Sigmoid colon (tissue), 7 donors: ENCODE data around the gene ARMC2. TPM values are rescaled to one million over a fixed set of nuclear protein-coding genes. Genes with fewer than 3 reads are reported as not detected.
"Not testable (repeated sequence)": the region's sequence is repeated elsewhere in the genome, so short reads cannot be mapped to it uniquely, and the experiment has no call there.

Source experiments
- DNase-seq: peaks from one replicate; pipeline ENCODE4 v3.0.0-alpha.2; 2019
- H3K27ac ChIP-seq, 4 donors: fragments of 200-600 bp; sonication (generic); one replicate each; pipeline ENCODE4 v1.5.1; 2016 to 2019; ENCODE audit warnings: mild to moderate bottlenecking in 1 of 4
- H3K27me3 ChIP-seq, 3 donors: fragments of 200-600 bp; sonication (generic); one replicate each; pipeline ENCODE4 v1.5.1; 2019; ENCODE audit warnings: mild to moderate bottlenecking in 1 of 3
- H3K36me3 ChIP-seq, 4 donors: fragments of 200-600 bp; sonication (generic); one replicate each; pipeline ENCODE4 v1.5.1; 2016 to 2019
- H3K4me1 ChIP-seq, 4 donors: fragments of 200-600 bp; sonication (generic); one replicate each; pipeline ENCODE4 v1.5.1; 2017 to 2019
- H3K4me3 ChIP-seq, 4 donors: fragments of 200-600 bp; sonication (generic); one replicate each; pipeline ENCODE4 v1.5.1; 2017 to 2019; ENCODE audit warnings: mild to moderate bottlenecking in 2 of 4, moderate library complexity in 1 of 4
- H3K9me3 ChIP-seq, 4 donors: fragments of 200-600 bp in 3 of 4; sonication (generic) in 3 of 4; one replicate each; pipeline versions ENCODE4 v1.5.1 to v1.6.1; 2013 to 2019
- CTCF ChIP-seq, 4 experiments: fragments of 450-650 bp in 3 of 4; fragments of 200-600 bp in 1 of 4; IDR thresholded peaks; one replicate each; pipeline ENCODE4 v1.5.1; 2016 to 2019; ENCODE audit warnings: antibody characterized with exemption in 4 of 4, mild to moderate bottlenecking in 3 of 4, moderate library complexity in 2 of 4
- EP300 ChIP-seq, 4 donors: sonication (generic); formaldehyde crosslinking; IDR thresholded peaks; one replicate each; pipeline ENCODE4 v1.6.1; 2017; ENCODE audit warnings: antibody characterized with exemption in 4 of 4
- POLR2A ChIP-seq, 2 donors: fragments of 450-650 bp; IDR thresholded peaks; one replicate each; pipeline ENCODE4 v1.6.1; 2016; ENCODE audit warnings: antibody characterized with exemption in 2 of 2, mild to moderate bottlenecking in 2 of 2, moderate library complexity in 2 of 2
- POLR2AphosphoS5 ChIP-seq, 4 donors: sonication (generic); formaldehyde crosslinking; IDR thresholded peaks; one replicate each; pipeline ENCODE4 v1.6.1; 2017; ENCODE audit warnings: antibody characterized with exemption in 4 of 4
- WGBS, 2 donors: extraction: QIAGEN DNeasy Blood & Tissue Kit; methylation state at CpG; one replicate each; pipeline ENCODE4 v1.1.7; 2013; 5-methylcytosine and 5-hydroxymethylcytosine counted together
- intact Hi-C: fragments of 100-400 bp; cut with DNase I; formaldehyde crosslinking; loops from one replicate; pipeline ENCODE4 v1.15.1; 2023
- polyA plus RNA-seq, 3 donors: library from polyadenylated mRNA; stranded (reverse); fragments of 200-250 nt; gene quantifications; one replicate each; pipeline ENCODE4 v1.2.3, GENCODE V29; 2013
- total RNA-seq, 4 donors: library from RNA; depleted of rRNA; stranded (reverse); fragments of >200 nt; gene quantifications; one replicate each; pipeline ENCODE4 v1.1.0, GENCODE V29; 2016
- donor health status: healthy with polysubstance abuse.
- donor health status: Bipolar disorder and iron deficiency.
- donor health status: healthy.

Gene ARMC2
- total and polyA plus RNA-seq, 7 donors: under 0.01 to 8.6 (median 2.5) TPM

GRCh38 chr6:108806665-108807064 lies 41.6 kb upstream of the ARMC2 start:
- WGBS, 2 donors: 88 to 90% methylated on average over 4 of the region's 4 CpGs

GRCh38 chr6:108807928-108808327 lies 40.3 kb upstream of the ARMC2 start:
- 80 to 85% methylated on average over 3 of the region's 3 CpGs for WGBS, 2 donors
- TF ChIP-seq EP300 (IDR thresholded peaks at IDR 0.05): no peak
- TF ChIP-seq POLR2AphosphoS5 (IDR thresholded peaks at IDR 0.05): no peak
- TF ChIP-seq POLR2A (IDR thresholded peaks at IDR 0.05): no peak
- TF ChIP-seq CTCF (IDR thresholded peaks at IDR 0.05): no peak
- Histone ChIP-seq H3K9me3 (no peaks in the 10 kb centered on the region), H3K27ac (no peak overlapping the region), H3K4me1 (no peaks in the 10 kb centered on the region), H3K36me3 (no peaks in the 10 kb centered on the region), H3K4me3 (no peak overlapping the region), H3K27me3 (no peaks in the 10 kb centered on the region)
- DNase-seq: no peak
- intact Hi-C loops: no loop called here

More at GRCh38 chr6:108806665-108807064, 41.6 kb upstream of the ARMC2 start:
- Histone ChIP-seq H3K4me1 (no peaks in the 10 kb centered on the region), H3K9me3 (no peaks in the 10 kb centered on the region), H3K4me3 (no peak overlapping the region), H3K27me3 (no peaks in the 10 kb centered on the region), H3K36me3 (no peaks in the 10 kb centered on the region), H3K27ac (no peak overlapping the region)
- no peak for DNase-seq
- TF ChIP-seq POLR2A (IDR thresholded peaks at IDR 0.05) (no peak), CTCF (IDR thresholded peaks at IDR 0.05) (no peak), EP300 (IDR thresholded peaks at IDR 0.05) (no peak), POLR2AphosphoS5 (IDR thresholded peaks at IDR 0.05) (no peak)
- intact Hi-C loops: no loop called here

GRCh38 chr6:108809211-108809610 lies 39.0 kb upstream of the ARMC2 start:
- WGBS, 2 donors: 93 to 96% methylated on average over 2 of the region's 2 CpGs
- Histone ChIP-seq H3K4me1 (no peaks in the 10 kb centered on the region), H3K36me3 (no peaks in the 10 kb centered on the region), H3K9me3 (no peaks in the 10 kb centered on the region), H3K27me3 (no peaks in the 10 kb centered on the region), H3K4me3 (no peak overlapping the region), H3K27ac (no peak overlapping the region)
- intact Hi-C loops: no loop called here
- no peak for TF ChIP-seq POLR2A (IDR thresholded peaks at IDR 0.05)
- TF ChIP-seq CTCF (IDR thresholded peaks at IDR 0.05): no peak
- TF ChIP-seq EP300 (IDR thresholded peaks at IDR 0.05): no peak
- TF ChIP-seq POLR2AphosphoS5 (IDR thresholded peaks at IDR 0.05): no peak
- DNase-seq: no peak

GRCh38 chr6:108810057-108810643 lies 38.1 kb upstream of the ARMC2 start:
- Histone ChIP-seq H3K36me3 (no peaks in the 10 kb centered on the region), H3K27ac (no peak overlapping the region), H3K4me3 (no peak overlapping the region), H3K27me3 (no peaks in the 10 kb centered on the region), H3K4me1 (no peaks in the 10 kb centered on the region), H3K9me3 (no peaks in the 10 kb centered on the region)
- 91 to 92% methylated on average over 1 of the region's 1 CpG for WGBS, 2 donors
- TF ChIP-seq CTCF (IDR thresholded peaks at IDR 0.05): no peak
- no peak for TF ChIP-seq EP300 (IDR thresholded peaks at IDR 0.05)
- TF ChIP-seq POLR2A (IDR thresholded peaks at IDR 0.05): no peak
- TF ChIP-seq POLR2AphosphoS5 (IDR thresholded peaks at IDR 0.05): no peak
- intact Hi-C loops: no loop called here
- no peak for DNase-seq

GRCh38 chr6:108811490-108811889 lies 36.7 kb upstream of the ARMC2 start:
- intact Hi-C loops: no loop called here
- Histone ChIP-seq H3K27me3 (no peaks in the 10 kb centered on the region), H3K36me3 (no peaks in the 10 kb centered on the region), H3K4me3 (no peak overlapping the region), H3K9me3 (no peaks in the 10 kb centered on the region), H3K4me1 (no peaks in the 10 kb centered on the region), H3K27ac (no peak overlapping the region)
- 77 to 81% methylated on average over 7 of the region's 7 CpGs for WGBS, 2 donors
- no peak for TF ChIP-seq POLR2AphosphoS5 (IDR thresholded peaks at IDR 0.05)
- TF ChIP-seq POLR2A (IDR thresholded peaks at IDR 0.05): no peak
- TF ChIP-seq CTCF (IDR thresholded peaks at IDR 0.05): no peak
- TF ChIP-seq EP300 (IDR thresholded peaks at IDR 0.05): no peak
- no peak for DNase-seq

GRCh38 chr6:108813218-108813617 lies 35.0 kb upstream of the ARMC2 start:
- WGBS, 2 donors: 56 to 61% methylated on average over 3 of the region's 3 CpGs

GRCh38 chr6:108817276-108817675 lies 30.9 kb upstream of the ARMC2 start:
- H3K27ac ChIP-seq, DNase-seq, intact Hi-C loops, H3K27me3 ChIP-seq, H3K4me1 ChIP-seq, H3K9me3 ChIP-seq, H3K36me3 ChIP-seq, H3K4me3 ChIP-seq: not testable (repeated sequence)
- WGBS, 2 donors: 72 to 93% methylated on average over 7 of the region's 7 CpGs

More at GRCh38 chr6:108813218-108813617, 35.0 kb upstream of the ARMC2 start:
- H3K27me3 ChIP-seq, H3K9me3 ChIP-seq, intact Hi-C loops, H3K4me1 ChIP-seq, DNase-seq, H3K36me3 ChIP-seq, H3K4me3 ChIP-seq, H3K27ac ChIP-seq: not testable (repeated sequence)
